Neutrophil (primary cell): Measurements from ENCODE around the gene INPP4B.

Experiments
- H3K27ac ChIP-seq: fragments of 200-600 bp; sonication (generic); 2 replicates; pipeline ENCODE4 v1.5.1; 2016; ENCODE audit warnings: mild to moderate bottlenecking, moderate library complexity
- H3K27me3 ChIP-seq: fragments of 200-600 bp; sonication (generic); 2 replicates; pipeline ENCODE4 v1.6.0; 2016; ENCODE audit warnings: mild to moderate bottlenecking
- H3K36me3 ChIP-seq: fragments of 200-600 bp; sonication (generic); 2 replicates; pipeline ENCODE4 v1.5.1; 2017
- H3K4me1 ChIP-seq, 2 experiments: fragments of 200-600 bp in 1 of 2; sonication (generic) in 1 of 2; 1 replicate in 1 of 2; 2 replicates in 1 of 2; pipeline versions ENCODE4 v1.5.1 to v1.6.1; 2013 to 2016; ENCODE audit warnings: low read depth in 1 of 2, low read length in 1 of 2, mild to moderate bottlenecking in 1 of 2, moderate library complexity in 1 of 2; ENCODE audit not compliant: control insufficient read depth in 1 of 2, insufficient read depth in 1 of 2
- H3K4me3 ChIP-seq, 2 experiments: fragments of 200-600 bp in 1 of 2; sonication (generic) in 1 of 2; 1 replicate in 1 of 2; 2 replicates in 1 of 2; pipeline ENCODE4 v1.5.1; 2013 to 2016; ENCODE audit warnings: low read depth in 1 of 2, low read length in 1 of 2, mild to moderate bottlenecking in 1 of 2, moderate library complexity in 1 of 2
- H3K9me3 ChIP-seq: fragments of 200-600 bp; sonication (generic); 2 replicates; pipeline ENCODE4 v1.5.1; 2016
- CTCF ChIP-seq: fragments of 200-600 bp; sonication (generic); IDR thresholded peaks from 2 replicates; pipeline ENCODE4 v1.5.1; 2016; ENCODE audit warnings: antibody characterized with exemption

INPP4B gene

DNA sequence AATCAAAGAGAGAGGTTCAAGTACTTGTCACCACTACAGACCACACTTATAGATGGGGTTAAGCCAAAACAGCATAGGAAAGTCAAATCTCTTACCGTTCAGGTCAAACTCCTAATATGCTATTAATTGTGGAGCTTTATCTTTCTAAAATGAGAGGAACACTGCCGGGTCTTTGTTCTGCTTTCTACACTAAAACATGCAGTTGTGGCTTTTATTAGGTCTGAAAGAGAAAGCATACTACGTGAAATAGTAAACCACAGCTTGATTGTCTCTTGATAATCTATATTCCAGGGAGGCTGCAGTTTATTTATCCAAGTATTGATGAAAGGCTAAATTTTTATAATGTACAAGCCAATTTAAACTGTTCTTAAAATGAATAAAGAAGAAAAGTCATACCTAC lies 12.3 kb upstream of the INPP4B start:
- no peaks in the 10 kb centered on the region for H3K27me3 ChIP-seq
- H3K36me3 ChIP-seq: no peaks in the 10 kb centered on the region
- H3K27ac ChIP-seq: no peak overlapping the region
- no peaks in the 10 kb centered on the region for H3K9me3 ChIP-seq
- H3K4me3 ChIP-seq: no peak overlapping the region
- no peaks in the 10 kb centered on the region for H3K4me1 ChIP-seq
- TF ChIP-seq CTCF: no peak

- H3K4me1 ChIP-seq: no peaks in the 10 kb centered on the region
- no peak overlapping the region for H3K4me3 ChIP-seq
- no peaks in the 10 kb centered on the region for H3K36me3 ChIP-seq
- no peak overlapping the region for H3K27ac ChIP-seq
- H3K9me3 ChIP-seq: no peaks in the 10 kb centered on the region
- no peaks in the 10 kb centered on the region for H3K27me3 ChIP-seq
- TF ChIP-seq CTCF: no peak
Observed at GRCh38 chr4:142856576-142856975, 10.5 kb upstream of the INPP4B start.

DNA sequence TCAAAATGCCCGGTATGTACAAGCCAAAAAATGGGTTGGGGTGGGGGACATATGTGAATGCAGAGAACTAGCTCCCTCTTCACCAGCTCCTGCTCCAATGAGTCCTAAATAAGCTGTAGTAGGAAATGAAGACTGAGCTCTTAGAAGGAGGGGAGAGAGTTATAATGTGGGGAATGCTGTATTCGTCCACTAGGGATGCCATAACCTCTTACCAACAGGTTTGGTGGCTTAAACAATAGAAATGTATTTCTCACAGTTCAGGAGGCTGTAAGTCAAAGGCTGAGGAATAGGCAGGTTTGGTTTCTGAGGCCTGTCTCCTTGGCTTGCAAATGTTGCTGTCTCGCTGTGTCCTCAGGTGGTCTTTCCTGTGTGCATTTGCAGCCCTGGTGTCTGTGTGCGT lies 4.4 kb upstream of the INPP4B start:
- Histone ChIP-seq H3K4me3 (no peak overlapping the region), H3K36me3 (no peaks in the 10 kb centered on the region), H3K9me3 (no peaks in the 10 kb centered on the region), H3K27ac (no peak overlapping the region), H3K27me3 (peaks cover 50% of the 10 kb centered on the region), H3K4me1 (peaks cover 0 to 17% of the 10 kb centered on the region in 2 experiments)
- no peak for TF ChIP-seq CTCF

DNA sequence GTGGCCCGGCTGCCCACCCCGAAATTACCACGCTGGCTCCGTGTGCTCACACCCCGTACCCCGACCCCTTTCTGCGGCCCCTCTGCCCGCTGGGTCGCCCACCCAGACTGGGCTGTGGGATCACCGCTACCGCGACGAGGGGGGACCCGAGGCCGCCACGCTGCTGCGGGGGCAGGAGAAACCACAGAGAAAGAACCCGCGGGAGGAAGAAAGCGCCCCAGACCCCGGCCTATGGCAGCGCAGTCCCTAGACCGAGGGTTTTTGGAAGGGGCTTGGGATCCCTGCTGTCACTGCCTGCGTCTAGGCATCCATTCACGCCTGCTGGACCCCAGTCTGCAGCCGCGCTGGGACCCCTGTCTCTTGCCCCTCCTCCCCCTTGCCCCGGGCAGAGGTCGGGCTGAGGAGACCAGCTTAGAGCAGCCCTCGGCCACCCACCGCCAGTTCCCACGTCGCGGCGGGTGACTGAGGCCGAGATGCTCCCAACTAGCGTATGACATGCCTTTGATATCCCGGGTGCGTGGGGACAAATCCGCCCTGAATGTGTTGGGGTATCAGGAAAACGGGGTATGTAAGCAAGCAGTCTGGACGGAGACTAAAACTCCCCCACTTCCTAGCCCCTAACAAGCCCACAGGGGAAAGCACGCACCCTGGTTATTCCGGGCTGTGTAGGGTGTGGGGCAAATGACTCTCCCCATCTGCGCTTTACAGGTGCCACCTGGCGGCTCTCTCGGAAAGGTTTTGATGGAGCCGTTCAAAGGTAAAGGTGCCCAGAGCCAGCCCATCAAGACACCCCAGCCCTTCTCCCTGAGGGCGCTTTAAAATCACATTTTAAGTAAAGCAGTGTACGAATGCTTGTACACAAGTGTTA lies 862 bp upstream of the INPP4B start:
- Histone ChIP-seq H3K4me1 (peaks cover 0 to 18% of the 10 kb centered on the region in 2 experiments), H3K27ac (no peak overlapping the region), H3K9me3 (no peaks in the 10 kb centered on the region), H3K4me3 (peak overlapping the region in 1 of 2 experiments; percentile 38), H3K27me3 (peaks cover 78% of the 10 kb centered on the region), H3K36me3 (no peaks in the 10 kb centered on the region)
- TF ChIP-seq CTCF: no peak

- peak overlapping the region; percentile 8 to 38 for H3K4me3 ChIP-seq
Observed at GRCh38 chr4:142845293-142846107, 601 bp downstream of the INPP4B start.

More at GRCh38 chr4:142845293-142846107, 601 bp downstream of the INPP4B start:
- TF ChIP-seq CTCF: no peak
- Histone ChIP-seq H3K27me3 (peaks cover 76% of the 10 kb centered on the region), H3K4me1 (peaks cover 0 to 18% of the 10 kb centered on the region in 2 experiments), H3K9me3 (no peaks in the 10 kb centered on the region), H3K27ac (no peak overlapping the region), H3K36me3 (no peaks in the 10 kb centered on the region)
